A549 (cell line): ENCODE data around the gene PARVB. TPM values are rescaled to one million over a fixed set of nuclear protein-coding genes. Genes with fewer than 3 reads are reported as not detected.

ENCODE experiments used
- ATAC-seq, 2 experiments: fragments of 200-7000 bp in 1 of 2; fragments of >200 bp in 1 of 2; cut with Nextera tagmentation in 1 of 2; cut with Tn5 transposase in 1 of 2; 3 replicates each; pipeline versions ENCODE4 v1.8.0 to v1.9.1; 2018 to 2020; ENCODE audit warnings: mild to moderate bottlenecking in 1 of 2, moderate library complexity in 1 of 2
- CTCF ChIA-PET: fragments of 300-600 bp; sonication (Branson Sonifier 250); formaldehyde crosslinking; extraction: SDS; loops from one replicate; lab custom pipeline; 2021; ENCODE audit warnings: antibody characterized with exemption, inconsistent platforms; lab: Yijun Ruan, JAX
- POLR2A ChIA-PET: fragments of 350-600 bp; formaldehyde crosslinking; extraction: SDS; loops from one replicate; lab custom pipeline; 2021; ENCODE audit warnings: antibody characterized with exemption, inconsistent platforms; lab: Yijun Ruan, JAX
- DNase-seq, 2 experiments: peaks; one replicate each; pipeline versions ENCODE4 v3.0.0 to v3.0.0-alpha.2; 2011 to 2016; ENCODE audit warnings: low read depth in 1 of 2, low spot score in 1 of 2
- FAIRE-seq: peaks from 2 replicates; lab custom pipeline; 2011; peaks lifted over from hg19 to GRCh38; lab: Jason Lieb, UNC
- H3K27ac ChIP-seq, 2 experiments: fragments of >200 bp; sonication (Bioruptor Twin); formaldehyde crosslinking; 3 replicates each; pipeline ENCODE4 v1.5.1; 2016 to 2017
- H3K4me1 ChIP-seq: fragments of >200 bp; sonication (Bioruptor Twin); formaldehyde crosslinking; 3 replicates; pipeline ENCODE4 v1.6.1; 2016
- H3K4me2 ChIP-seq: fragments of >200 bp; sonication (Bioruptor Twin); formaldehyde crosslinking; 3 replicates; pipeline ENCODE4 v1.6.1; 2016
- H3K4me3 ChIP-seq: fragments of >200 bp; sonication (Bioruptor Twin); formaldehyde crosslinking; 3 replicates; pipeline ENCODE4 v1.5.1; 2016
- H3K9me3 ChIP-seq: fragments of >200 bp; sonication (Bioruptor Twin); formaldehyde crosslinking; 3 replicates; pipeline ENCODE4 v1.6.1; 2016
- BHLHE40 ChIP-seq: IDR thresholded peaks from 2 replicates; pipeline ENCODE4 v1.6.1; 2012; ENCODE audit warnings: low read depth, low read length, inconsistent platforms
- CBX2 ChIP-seq: fragments of 200-600 bp; sonication (generic); IDR thresholded peaks from 2 replicates; pipeline ENCODE4 v1.6.1; 2016; ENCODE audit warnings: low read depth, mild to moderate bottlenecking, borderline replicate concordance
- CBX8 ChIP-seq: fragments of 200-600 bp; sonication (generic); IDR thresholded peaks from 2 replicates; pipeline ENCODE4 v1.6.1; 2016
- EHMT2 ChIP-seq: fragments of 200-600 bp; sonication (generic); IDR thresholded peaks from 2 replicates; pipeline ENCODE4 v1.6.1; 2016; ENCODE audit warnings: antibody characterized with exemption, low read depth, mild to moderate bottlenecking, moderate library complexity
- EP300 ChIP-seq, 2 experiments: fragments of >200 bp; sonication (Bioruptor Twin); formaldehyde crosslinking; IDR thresholded peaks; 2 replicates in 1 of 2; 3 replicates in 1 of 2; pipeline ENCODE4 v1.6.1; 2016 to 2017
- ESRRA ChIP-seq: fragments of 150-350 bp; IDR thresholded peaks from 2 replicates; pipeline ENCODE4 v1.6.1; 2014; ENCODE audit warnings: mild to moderate bottlenecking, low read length, borderline replicate concordance
- FOSB ChIP-seq: fragments of 250-450 bp; sonication (Bioruptor Pico); IDR thresholded peaks from 2 replicates; pipeline ENCODE4 v1.5.0; 2020; ENCODE audit warnings: mild to moderate bottlenecking, moderate library complexity
- FOXS1 ChIP-seq: fragments of 250-450 bp; sonication (Bioruptor Pico); IDR thresholded peaks from 2 replicates; pipeline ENCODE4 v1.5.0; 2020; ENCODE audit warnings: mild to moderate bottlenecking, moderate library complexity
- HOXA7 ChIP-seq: fragments of 250-450 bp; sonication (Bioruptor Pico); IDR thresholded peaks from 2 replicates; pipeline ENCODE4 v1.5.0; 2020; ENCODE audit warnings: mild to moderate bottlenecking, moderate library complexity
- HOXB13 ChIP-seq: fragments of 250-450 bp; sonication (Bioruptor Pico); IDR thresholded peaks from 2 replicates; pipeline ENCODE4 v1.5.0; 2020; ENCODE audit warnings: low read depth, mild to moderate bottlenecking, moderate library complexity
- MAFK ChIP-seq: fragments of 450-650 bp; IDR thresholded peaks from 2 replicates; pipeline ENCODE4 v1.6.1; 2014; ENCODE audit not compliant: partially characterized antibody
- MYC ChIP-seq: IDR thresholded peaks from 2 replicates; pipeline ENCODE4 v1.6.1; 2012; ENCODE audit warnings: mild to moderate bottlenecking, inconsistent platforms, low read length, improper control_type of control experiment, borderline replicate concordance
- NFE2L2 ChIP-seq: fragments of 150-350 bp; conservative IDR thresholded peaks from 2 replicates; pipeline ENCODE4 v1.6.1; 2014; ENCODE audit warnings: low read length
- PHF8 ChIP-seq: fragments of 200-600 bp; sonication (generic); IDR thresholded peaks from 2 replicates; pipeline ENCODE4 v1.6.1; 2016; ENCODE audit warnings: low read depth, mild to moderate bottlenecking, antibody characterized with exemption, moderate library complexity, borderline replicate concordance
- POLR2AphosphoS2 ChIP-seq: conservative IDR thresholded peaks from 2 replicates; pipeline ENCODE4 v1.6.1; 2012; ENCODE audit warnings: low read length, improper control_type of control experiment, inconsistent platforms
- RNF2 ChIP-seq: fragments of 200-600 bp; sonication (generic); IDR thresholded peaks from 2 replicates; pipeline ENCODE4 v1.6.1; 2016; ENCODE audit warnings: low read depth, mild to moderate bottlenecking, antibody characterized with exemption, moderate library complexity, borderline replicate concordance
- SREBF2 ChIP-seq: fragments of 450-650 bp; IDR thresholded peaks from 2 replicates; pipeline ENCODE4 v1.6.1; 2014; ENCODE audit warnings: mild to moderate bottlenecking, moderate library complexity
- TP53 ChIP-seq: fragments of 250-450 bp; sonication (Bioruptor Pico); IDR thresholded peaks from 2 replicates; pipeline ENCODE4 v1.5.0; 2021; ENCODE audit warnings: mild to moderate bottlenecking, moderate library complexity
- ZNF302 ChIP-seq: fragments of 250-450 bp; sonication (Bioruptor Pico); IDR thresholded peaks from 2 replicates; pipeline ENCODE4 v1.9.0; 2021; ENCODE audit warnings: inconsistent platforms, mild to moderate bottlenecking, moderate library complexity
- WGBS: methylation state at CpG from one replicate; pipeline ENCODE4 v1.1.6; 2017; ENCODE audit errors: missing lambda C conversion rate; 5-methylcytosine and 5-hydroxymethylcytosine counted together
- polyA plus RNA-seq, 4 experiments: library from polyadenylated mRNA; depleted of rRNA in 3 of 4; stranded (reverse); fragments of >200 nt; fragmentation: RNase III in 1 of 4; extraction: RNeasy Plus Mini Kit Qiagen cat#74134 plus additional on column Dnase treatment in 1 of 4; gene quantifications; 2 replicates in 3 of 4; 3 replicates in 1 of 4; pipeline ENCODE4 v1.2.3, GENCODE V29; 2011 to 2017
- TF ChIP-seq, protein P1 (sequence below): IDR thresholded peaks from 2 replicates; pipeline ENCODE4 v1.6.1; 2012; ENCODE audit warnings: low read depth, borderline replicate concordance
- TF ChIP-seq, protein P2 (sequence below): fragments of 250-450 bp; sonication (Bioruptor Pico); IDR thresholded peaks from 2 replicates; pipeline ENCODE4 v1.5.0; 2020; ENCODE audit warnings: low read depth, mild to moderate bottlenecking, moderate library complexity
- TF ChIP-seq, protein P3 (sequence below): fragments of 200-600 bp; sonication (generic); IDR thresholded peaks from 2 replicates; pipeline ENCODE4 v1.6.1; 2016; ENCODE audit warnings: antibody characterized with exemption, mild to moderate bottlenecking, moderate library complexity
- TF ChIP-seq, protein P4 (sequence below): fragments of 450-650 bp; IDR thresholded peaks from 2 replicates; pipeline ENCODE4 v1.6.1; 2014; ENCODE audit warnings: antibody characterized with exemption
- TF ChIP-seq, protein P5 (sequence below): IDR thresholded peaks from 2 replicates; pipeline ENCODE4 v1.6.1; 2012

The PARVB gene
- polyA plus RNA-seq, 2 of the 4 experiments (the other 2 are of a cell fraction): 28.3 to 33.5 TPM

DNA sequence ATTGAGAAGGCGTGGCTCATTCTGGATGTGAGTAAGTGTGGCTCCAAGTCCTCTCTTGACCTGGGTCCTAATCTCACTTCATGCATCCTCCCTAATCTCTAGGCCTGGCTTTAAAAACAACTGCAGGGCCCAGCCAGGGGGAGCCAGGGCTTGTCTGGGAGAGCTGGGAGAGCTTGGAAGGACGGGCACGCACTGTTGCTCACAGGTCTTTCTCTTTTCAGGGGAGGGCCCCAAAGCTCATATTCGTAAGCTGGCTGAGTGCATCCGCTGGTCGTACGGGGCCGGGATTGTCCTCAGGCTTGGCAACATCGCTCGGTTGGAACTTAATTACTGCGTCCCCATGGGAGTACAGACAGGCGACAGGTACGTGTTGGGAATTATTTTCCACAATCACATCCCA lies 34.1 kb upstream of the PARVB start:
- Histone ChIP-seq H3K4me3 (no peak overlapping the region), H3K9me3 (no peaks in the 10 kb centered on the region), H3K27ac (no peak overlapping the region), H3K4me1 (no peaks in the 10 kb centered on the region), H3K4me2 (no peak overlapping the region)
- ChIA-PET POLR2A (no interaction called here), CTCF (interaction anchor here (0.6 to 7.9 kb wide), 5 partner anchors 13 to 810 kb away, joined by 5 to 166 read pairs (median 9); no protein-coding TSS in a partner anchor)
- no peak for DNase-seq
- ATAC-seq: no peak
- WGBS: 93% methylated on average over 10 of the region's 13 CpGs
- TF ChIP-seq FOSB (CRISPR knock-in tag) (no peak), HOXA7 (no peak), EHMT2 (no peak), SREBF2 (no peak), MAFK (no peak), TP53 (CRISPR knock-in tag) (no peak), BHLHE40 (no peak), HOXB13 (CRISPR knock-in tag) (no peak), NFE2L2 (no peak)
- TF ChIP-seq, protein P1, sequence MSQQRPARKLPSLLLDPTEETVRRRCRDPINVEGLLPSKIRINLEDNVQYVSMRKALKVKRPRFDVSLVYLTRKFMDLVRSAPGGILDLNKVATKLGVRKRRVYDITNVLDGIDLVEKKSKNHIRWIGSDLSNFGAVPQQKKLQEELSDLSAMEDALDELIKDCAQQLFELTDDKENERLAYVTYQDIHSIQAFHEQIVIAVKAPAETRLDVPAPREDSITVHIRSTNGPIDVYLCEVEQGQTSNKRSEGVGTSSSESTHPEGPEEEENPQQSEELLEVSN: no peak
- TF ChIP-seq, protein P2, sequence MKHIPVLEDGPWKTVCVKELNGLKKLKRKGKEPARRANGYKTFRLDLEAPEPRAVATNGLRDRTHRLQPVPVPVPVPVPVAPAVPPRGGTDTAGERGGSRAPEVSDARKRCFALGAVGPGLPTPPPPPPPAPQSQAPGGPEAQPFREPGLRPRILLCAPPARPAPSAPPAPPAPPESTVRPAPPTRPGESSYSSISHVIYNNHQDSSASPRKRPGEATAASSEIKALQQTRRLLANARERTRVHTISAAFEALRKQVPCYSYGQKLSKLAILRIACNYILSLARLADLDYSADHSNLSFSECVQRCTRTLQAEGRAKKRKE (CRISPR knock-in tag): no peak
- FAIRE-seq: no peak

DNA sequence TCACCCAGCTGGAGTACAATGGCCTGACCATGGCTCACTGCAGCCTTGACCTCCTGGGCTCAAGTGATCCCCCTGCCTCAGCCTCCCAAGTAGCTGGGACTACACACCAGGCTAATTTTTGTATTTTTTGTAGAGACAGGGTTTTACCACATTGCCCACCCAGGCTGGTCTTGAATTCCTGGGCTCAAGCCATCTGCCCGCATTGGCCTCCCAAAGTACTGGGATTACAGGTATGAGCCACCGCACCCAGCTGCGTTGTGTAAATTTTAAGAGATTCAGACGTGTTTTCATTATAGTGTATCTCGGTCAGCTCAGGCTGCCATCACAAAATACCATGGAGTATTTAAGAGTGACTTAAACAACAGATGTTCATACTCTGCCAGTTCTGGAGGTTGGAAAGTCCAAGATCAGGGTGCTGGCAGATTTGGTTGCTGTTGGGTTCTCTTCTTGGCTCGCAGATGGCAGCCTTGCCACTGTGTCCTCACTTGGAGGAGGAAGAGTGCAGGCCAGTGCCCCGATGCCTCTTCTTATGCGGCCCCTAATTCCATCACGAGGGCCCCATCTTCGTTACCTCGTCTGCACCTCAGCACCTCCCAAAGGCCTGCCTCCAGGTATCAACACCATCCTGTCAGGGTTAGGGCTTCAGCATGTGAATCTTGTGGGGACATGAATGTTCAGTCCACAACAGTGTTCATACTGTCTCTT lies 32.6 kb upstream of the PARVB start:
- H3K4me3 ChIP-seq: no peak overlapping the region
- no peak for ATAC-seq
- no peak for FAIRE-seq
- WGBS: 96% methylated on average over 11 of the region's 11 CpGs
- no peak overlapping the region for H3K4me2 ChIP-seq
- ChIA-PET CTCF (interaction anchor here (0.6 to 7.9 kb wide), 8 partner anchors 13 to 634 kb away, joined by 3 to 166 read pairs (median 9); no protein-coding TSS in a partner anchor), POLR2A (interaction anchor here (0.7 kb wide), 1 partner anchor 179 kb away, joined by 3 read pairs; the partner anchor contains the start of gene EFCAB6)
- no peaks in the 10 kb centered on the region for H3K9me3 ChIP-seq
- H3K27ac ChIP-seq: no peak overlapping the region
- DNase-seq: no peak
- no peaks in the 10 kb centered on the region for H3K4me1 ChIP-seq
- TF ChIP-seq EHMT2 (no peak), MYC (no peak), CBX8 (no peak), EP300 (IDR thresholded peaks at IDR 0.05) (no peak), CBX2 (no peak), POLR2AphosphoS2 (no peak), PHF8 (no peak), FOXS1 (no peak), RNF2 (no peak), ESRRA (no peak), ZNF302 (CRISPR knock-in tag) (no peak)
- TF ChIP-seq, protein P3, sequence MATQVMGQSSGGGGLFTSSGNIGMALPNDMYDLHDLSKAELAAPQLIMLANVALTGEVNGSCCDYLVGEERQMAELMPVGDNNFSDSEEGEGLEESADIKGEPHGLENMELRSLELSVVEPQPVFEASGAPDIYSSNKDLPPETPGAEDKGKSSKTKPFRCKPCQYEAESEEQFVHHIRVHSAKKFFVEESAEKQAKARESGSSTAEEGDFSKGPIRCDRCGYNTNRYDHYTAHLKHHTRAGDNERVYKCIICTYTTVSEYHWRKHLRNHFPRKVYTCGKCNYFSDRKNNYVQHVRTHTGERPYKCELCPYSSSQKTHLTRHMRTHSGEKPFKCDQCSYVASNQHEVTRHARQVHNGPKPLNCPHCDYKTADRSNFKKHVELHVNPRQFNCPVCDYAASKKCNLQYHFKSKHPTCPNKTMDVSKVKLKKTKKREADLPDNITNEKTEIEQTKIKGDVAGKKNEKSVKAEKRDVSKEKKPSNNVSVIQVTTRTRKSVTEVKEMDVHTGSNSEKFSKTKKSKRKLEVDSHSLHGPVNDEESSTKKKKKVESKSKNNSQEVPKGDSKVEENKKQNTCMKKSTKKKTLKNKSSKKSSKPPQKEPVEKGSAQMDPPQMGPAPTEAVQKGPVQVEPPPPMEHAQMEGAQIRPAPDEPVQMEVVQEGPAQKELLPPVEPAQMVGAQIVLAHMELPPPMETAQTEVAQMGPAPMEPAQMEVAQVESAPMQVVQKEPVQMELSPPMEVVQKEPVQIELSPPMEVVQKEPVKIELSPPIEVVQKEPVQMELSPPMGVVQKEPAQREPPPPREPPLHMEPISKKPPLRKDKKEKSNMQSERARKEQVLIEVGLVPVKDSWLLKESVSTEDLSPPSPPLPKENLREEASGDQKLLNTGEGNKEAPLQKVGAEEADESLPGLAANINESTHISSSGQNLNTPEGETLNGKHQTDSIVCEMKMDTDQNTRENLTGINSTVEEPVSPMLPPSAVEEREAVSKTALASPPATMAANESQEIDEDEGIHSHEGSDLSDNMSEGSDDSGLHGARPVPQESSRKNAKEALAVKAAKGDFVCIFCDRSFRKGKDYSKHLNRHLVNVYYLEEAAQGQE: no peak
- TF ChIP-seq, protein P4, sequence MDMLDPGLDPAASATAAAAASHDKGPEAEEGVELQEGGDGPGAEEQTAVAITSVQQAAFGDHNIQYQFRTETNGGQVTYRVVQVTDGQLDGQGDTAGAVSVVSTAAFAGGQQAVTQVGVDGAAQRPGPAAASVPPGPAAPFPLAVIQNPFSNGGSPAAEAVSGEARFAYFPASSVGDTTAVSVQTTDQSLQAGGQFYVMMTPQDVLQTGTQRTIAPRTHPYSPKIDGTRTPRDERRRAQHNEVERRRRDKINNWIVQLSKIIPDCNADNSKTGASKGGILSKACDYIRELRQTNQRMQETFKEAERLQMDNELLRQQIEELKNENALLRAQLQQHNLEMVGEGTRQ: no peak
- TF ChIP-seq, protein P5, sequence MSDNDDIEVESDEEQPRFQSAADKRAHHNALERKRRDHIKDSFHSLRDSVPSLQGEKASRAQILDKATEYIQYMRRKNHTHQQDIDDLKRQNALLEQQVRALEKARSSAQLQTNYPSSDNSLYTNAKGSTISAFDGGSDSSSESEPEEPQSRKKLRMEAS: no peak
